HCT116 (cell line): ENCODE data around the gene ELFN2. TPM values are rescaled to one million over a fixed set of nuclear protein-coding genes. Genes with fewer than 3 reads are reported as not detected.

Experiments used
- ATAC-seq: fragments of 200-7000 bp; cut with Tn5 transposase; 2 replicates; pipeline ENCODE4 v1.9.1; 2020; ENCODE audit warnings: mild to moderate bottlenecking, moderate library complexity
- BruUV-seq: library from RNA; stranded (reverse); fragments of 400-500 nt; replicated peaks from 2 replicates; lab custom pipeline; 2021; lab: Mats Ljungman, UMichigan
- CTCF ChIA-PET: fragments of 300-600 bp; sonication (Branson Sonifier 250); formaldehyde crosslinking; loops from one replicate; lab custom pipeline; 2021; ENCODE audit warnings: antibody characterized with exemption; lab: Charles Lee
- POLR2A ChIA-PET: fragments of 300-600, 350-600 bp; sonication (Branson Sonifier 250); formaldehyde crosslinking; loops from one replicate; lab custom pipeline; 2021; ENCODE audit warnings: antibody characterized with exemption; lab: Charles Lee
- RAD21 ChIA-PET, 2 experiments: fragments of 300-600 bp; sonication (Branson Sonifier 250); formaldehyde crosslinking; loops; one replicate each; lab custom pipeline; 2023; ENCODE audit warnings: low total read pairs in 2 of 2; ENCODE audit not compliant: uncharacterized antibody in 2 of 2, unreplicated experiment in 2 of 2, low non-redundant PET in 1 of 2; lab: Charles Lee
- DNase-seq: peaks from one replicate; pipeline ENCODE4 v3.0.0-alpha.2; 2010; ENCODE audit warnings: low read depth, low spot score
- H2AFZ ChIP-seq: fragments of 200-600 bp; shearing (Covaris generic), sonication (generic); 2 replicates; pipeline ENCODE4 v1.6.1; 2017; ENCODE audit warnings: low read depth, mixed run types, mixed read lengths, antibody characterized with exemption, low read length; ENCODE audit not compliant: poor library complexity, severe bottlenecking
- H3K27ac ChIP-seq: 2 replicates; pipeline ENCODE4 v1.5.1; 2012; ENCODE audit warnings: low read depth, low read length
- H3K27me3 ChIP-seq: fragments of 200-600 bp; sonication (generic); 2 replicates; pipeline ENCODE4 v1.6.1; 2016; ENCODE audit warnings: mixed run types, low read length, mixed read lengths; ENCODE audit not compliant: insufficient read depth
- H3K36me3 ChIP-seq, 2 experiments: fragments of 200-500 bp in 1 of 2; fragments of 200-600 bp in 1 of 2; sonication (Bioruptor generic) in 1 of 2; sonication (generic) in 1 of 2; 2 replicates each; pipeline versions ENCODE4 v1.5.1 to v1.6.1; 2014 to 2016; ENCODE audit warnings: low read length in 2 of 2, inconsistent platforms in 1 of 2, mixed read lengths in 1 of 2, mixed run types in 1 of 2; ENCODE audit not compliant: insufficient read depth in 2 of 2, control insufficient read depth in 1 of 2
- H3K4me1 ChIP-seq, 2 experiments: fragments of 200-600 bp in 1 of 2; sonication (generic) in 1 of 2; 2 replicates each; pipeline versions ENCODE4 v1.5.1 to v1.6.1; 2012 to 2017; ENCODE audit warnings: low read length in 2 of 2, inconsistent platforms in 1 of 2, mild to moderate bottlenecking in 1 of 2, mixed read lengths in 1 of 2, mixed run types in 1 of 2, moderate library complexity in 1 of 2; ENCODE audit not compliant: insufficient read depth in 2 of 2, control insufficient read depth in 1 of 2
- H3K4me2 ChIP-seq: fragments of 200-600 bp; sonication (generic); 2 replicates; pipeline ENCODE4 v1.6.1; 2017; ENCODE audit warnings: mixed run types, low read length, mixed read lengths
- H3K4me3 ChIP-seq, 2 experiments: fragments of 200-600 bp in 1 of 2; sonication (generic) in 1 of 2; replicated peaks in 1 of 2; 2 replicates each; pipeline ENCODE4 v1.5.1; 2011 to 2016; ENCODE audit warnings: low read length in 2 of 2, control low read depth in 1 of 2, low read depth in 1 of 2, mild to moderate bottlenecking in 1 of 2, mixed read lengths in 1 of 2, mixed run types in 1 of 2
- H3K79me2 ChIP-seq: fragments of 200-600 bp; sonication (generic); 2 replicates; pipeline ENCODE4 v1.6.1; 2017; ENCODE audit warnings: mild to moderate bottlenecking, mixed run types, low read length, moderate library complexity, mixed read lengths; ENCODE audit not compliant: insufficient read depth
- H3K9ac ChIP-seq: fragments of 200-600 bp; sonication (generic); 2 replicates; pipeline ENCODE4 v1.6.1; 2016; ENCODE audit warnings: low read length, mixed read lengths
- H3K9me2 ChIP-seq: fragments of 200-600 bp; sonication (generic), shearing (Covaris generic); 2 replicates; pipeline ENCODE4 v1.6.1; 2017; ENCODE audit warnings: mixed run types, mild to moderate bottlenecking, moderate library complexity; ENCODE audit not compliant: insufficient read depth
- H3K9me3 ChIP-seq, 2 experiments: fragments of 200-500 bp in 1 of 2; fragments of 200-600 bp in 1 of 2; sonication (Bioruptor generic) in 1 of 2; sonication (generic) in 1 of 2; 2 replicates each; pipeline ENCODE4 v1.6.1; 2014 to 2017; ENCODE audit warnings: low read length in 2 of 2, mixed read lengths in 2 of 2, inconsistent platforms in 1 of 2, low read depth in 1 of 2, mild to moderate bottlenecking in 1 of 2, mixed run types in 1 of 2, moderate library complexity in 1 of 2; ENCODE audit not compliant: control insufficient read depth in 1 of 2, insufficient read depth in 1 of 2
- H4K20me1 ChIP-seq: fragments of 200-600 bp; sonication (generic), shearing (Covaris generic); 2 replicates; pipeline ENCODE4 v1.6.1; 2017; ENCODE audit warnings: mixed run types, mild to moderate bottlenecking, moderate library complexity; ENCODE audit not compliant: insufficient read depth
- EZH2 ChIP-seq: fragments of 200-600 bp; sonication (generic); IDR thresholded peaks from 2 replicates; pipeline ENCODE4 v1.6.1; 2017; ENCODE audit warnings: antibody characterized with exemption, mixed run types
- FOSL1 ChIP-seq: IDR thresholded peaks from 2 replicates; pipeline ENCODE4 v1.6.1; 2012; ENCODE audit warnings: low read depth
- JUND ChIP-seq: IDR thresholded peaks from 2 replicates; pipeline ENCODE4 v1.6.1; 2012
- RAD21 ChIP-seq: IDR thresholded peaks from 2 replicates; pipeline ENCODE4 v1.6.1; 2012; ENCODE audit warnings: low read depth, mild to moderate bottlenecking
- SP1 ChIP-seq: IDR thresholded peaks from 2 replicates; pipeline ENCODE4 v1.6.1; 2012; ENCODE audit warnings: low read depth
- intact Hi-C: fragments of 100-400 bp; cut with micrococcal nuclease; formaldehyde crosslinking; loops from 2 replicates; pipeline ENCODE4 v1.10.0; 2022
- total RNA-seq: library from RNA; stranded (reverse); gene quantifications from one replicate; pipeline ENCODE4 v1.2.1, GENCODE V29; 2021; ENCODE audit not compliant: unreplicated experiment
- TF ChIP-seq, protein P1 (sequence below): IDR thresholded peaks from 2 replicates; pipeline ENCODE4 v1.6.1; 2012; ENCODE audit warnings: low read depth

The ELFN2 gene
- total RNA-seq, 1 experiment from 2014 or later = 45.4 TPM

DNA sequence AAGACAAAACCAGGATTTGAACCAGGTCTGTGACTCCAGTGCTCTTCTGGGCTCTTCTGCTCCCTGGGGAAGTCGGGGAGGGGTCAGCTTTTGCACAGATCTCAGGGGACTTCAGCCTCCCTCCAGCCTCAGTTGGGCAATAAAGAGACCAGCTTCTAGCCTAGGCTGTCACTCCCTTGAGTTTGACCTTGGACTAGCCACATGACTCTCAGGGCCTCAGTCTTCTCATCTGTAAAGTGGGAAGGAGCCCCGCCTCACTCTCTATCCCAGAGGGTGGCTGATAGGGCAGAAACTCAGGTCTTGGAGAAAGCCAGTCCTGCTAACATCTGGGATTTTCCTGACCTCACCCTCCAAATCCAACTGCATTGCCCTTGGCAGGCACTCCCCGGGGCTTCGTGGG lies 38.7 kb downstream of the ELFN2 start:
- Histone ChIP-seq H4K20me1 (no peaks in the 10 kb centered on the region), H3K27me3 (no peaks in the 10 kb centered on the region), H3K9me3 (no peaks in the 10 kb centered on the region), H3K27ac (no peak overlapping the region), H3K9me2 (no peaks in the 10 kb centered on the region), H3K9ac (no peak overlapping the region), H3K4me2 (no peak overlapping the region), H3K4me3 (no peak overlapping the region), H3K36me3 (0 out of 4 replicates have a peak, but pooled peaks cover 0 to 3% of the 10 kb centered on the region in 2 experiments), H2AFZ (no peak overlapping the region), H3K79me2 (peaks cover 7% of the 10 kb centered on the region; the same call in 1 of the 2 replicates), H3K4me1 (peaks cover 3 to 14% of the 10 kb centered on the region in 2 experiments; a peak in 2 of 4 replicates)
- POLR2A ChIA-PET = no interaction called here
- TF ChIP-seq, protein P1, sequence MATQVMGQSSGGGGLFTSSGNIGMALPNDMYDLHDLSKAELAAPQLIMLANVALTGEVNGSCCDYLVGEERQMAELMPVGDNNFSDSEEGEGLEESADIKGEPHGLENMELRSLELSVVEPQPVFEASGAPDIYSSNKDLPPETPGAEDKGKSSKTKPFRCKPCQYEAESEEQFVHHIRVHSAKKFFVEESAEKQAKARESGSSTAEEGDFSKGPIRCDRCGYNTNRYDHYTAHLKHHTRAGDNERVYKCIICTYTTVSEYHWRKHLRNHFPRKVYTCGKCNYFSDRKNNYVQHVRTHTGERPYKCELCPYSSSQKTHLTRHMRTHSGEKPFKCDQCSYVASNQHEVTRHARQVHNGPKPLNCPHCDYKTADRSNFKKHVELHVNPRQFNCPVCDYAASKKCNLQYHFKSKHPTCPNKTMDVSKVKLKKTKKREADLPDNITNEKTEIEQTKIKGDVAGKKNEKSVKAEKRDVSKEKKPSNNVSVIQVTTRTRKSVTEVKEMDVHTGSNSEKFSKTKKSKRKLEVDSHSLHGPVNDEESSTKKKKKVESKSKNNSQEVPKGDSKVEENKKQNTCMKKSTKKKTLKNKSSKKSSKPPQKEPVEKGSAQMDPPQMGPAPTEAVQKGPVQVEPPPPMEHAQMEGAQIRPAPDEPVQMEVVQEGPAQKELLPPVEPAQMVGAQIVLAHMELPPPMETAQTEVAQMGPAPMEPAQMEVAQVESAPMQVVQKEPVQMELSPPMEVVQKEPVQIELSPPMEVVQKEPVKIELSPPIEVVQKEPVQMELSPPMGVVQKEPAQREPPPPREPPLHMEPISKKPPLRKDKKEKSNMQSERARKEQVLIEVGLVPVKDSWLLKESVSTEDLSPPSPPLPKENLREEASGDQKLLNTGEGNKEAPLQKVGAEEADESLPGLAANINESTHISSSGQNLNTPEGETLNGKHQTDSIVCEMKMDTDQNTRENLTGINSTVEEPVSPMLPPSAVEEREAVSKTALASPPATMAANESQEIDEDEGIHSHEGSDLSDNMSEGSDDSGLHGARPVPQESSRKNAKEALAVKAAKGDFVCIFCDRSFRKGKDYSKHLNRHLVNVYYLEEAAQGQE = no peak
- no peak for DNase-seq
- no TSS peak for BruUV-seq
- RAD21 ChIA-PET = no interaction called here
- intact Hi-C loops = no loop called here
- ATAC-seq = no peak
- CTCF ChIA-PET = no interaction called here

DNA sequence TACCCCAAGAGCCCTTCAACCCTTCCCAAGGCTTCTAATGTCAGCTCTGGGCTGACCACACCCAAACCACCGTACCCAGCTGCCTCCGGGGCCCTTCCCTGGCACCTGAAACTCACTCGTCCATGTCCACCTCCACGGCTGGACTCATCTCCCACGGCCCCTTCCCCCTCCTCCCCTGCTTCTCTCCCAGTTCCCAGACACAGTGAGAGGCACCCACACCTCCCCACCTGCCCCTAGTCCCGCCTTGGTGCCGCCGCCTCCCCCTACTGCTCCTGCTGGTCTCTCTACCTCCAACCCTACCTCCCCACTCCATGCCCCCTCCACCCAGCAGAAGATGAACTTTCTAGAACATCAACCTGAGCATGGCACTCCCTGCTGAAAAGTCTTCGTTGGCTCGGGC lies 39.5 kb downstream of the ELFN2 start:
- H3K9ac ChIP-seq = no peak overlapping the region
- H3K4me3 ChIP-seq = no peak overlapping the region
- no peak overlapping the region for H3K4me2 ChIP-seq
- no peaks in the 10 kb centered on the region for H3K9me3 ChIP-seq
- DNase-seq = no peak
- 0 out of 4 replicates have a peak, but pooled peaks cover 0 to 3% of the 10 kb centered on the region in 2 experiments for H3K36me3 ChIP-seq
- CTCF ChIA-PET = no interaction called here
- TF ChIP-seq SP1 (no peak), FOSL1 (no peak), RAD21 (no peak), EZH2 (no peak), JUND (no peak)
- TF ChIP-seq, protein P1 = no peak
- TF ChIP-seq, all 23 proteins: peak for 0
- Histone ChIP-seq H4K20me1 (no peaks in the 10 kb centered on the region), H2AFZ (no peak overlapping the region), H3K79me2 (peaks cover 3% of the 10 kb centered on the region; the same call in 1 of the 2 replicates), H3K9me2 (no peaks in the 10 kb centered on the region), H3K27me3 (no peaks in the 10 kb centered on the region), H3K27ac (no peak overlapping the region), H3K4me1 (peaks cover 3 to 14% of the 10 kb centered on the region in 2 experiments; a peak in 2 of 4 replicates)
- ChIA-PET POLR2A (no interaction called here), RAD21 (no interaction called here)
- no TSS peak for BruUV-seq
- intact Hi-C loops = no loop called here
- ATAC-seq = no peak
